Activated CD4-positive, alpha-beta memory T cell treated with anti-CD3 and anti-CD28 coated beads, Interleukin-2, amount 10 ng/mL, durations not matched to agents 7 days and 5 days (primary cell): ENCODE data around the gene PSMB5. TPM values are rescaled to one million over a fixed set of nuclear protein-coding genes. Genes with fewer than 3 reads are reported as not detected.

ENCODE experiments used
- CTCF ChIA-PET: fragments of 350-600 bp; sonication (Branson Sonifier 250); formaldehyde crosslinking; loops from one replicate; lab custom pipeline; 2021; ENCODE audit warnings: antibody characterized with exemption, inconsistent platforms; lab: Charles Lee
- POLR2A ChIA-PET: fragments of 350-600 bp; sonication (Branson Sonifier 250); formaldehyde crosslinking; loops from one replicate; lab custom pipeline; 2021; ENCODE audit warnings: antibody characterized with exemption; lab: Charles Lee
- DNase-seq: peaks from one replicate; pipeline ENCODE4 v3.0.0-alpha.2; 2020
- H3K27ac Mint-ChIP-seq: one replicate; pipeline ENCODE4 v1.8.0; 2021; ENCODE audit warnings: mild to moderate bottlenecking, mixed read lengths
- H3K27me3 Mint-ChIP-seq: one replicate; pipeline ENCODE4 v1.8.0; 2021; ENCODE audit warnings: mixed read lengths
- H3K36me3 Mint-ChIP-seq: one replicate; pipeline ENCODE4 v1.8.0; 2021; ENCODE audit warnings: low read depth, mixed read lengths
- H3K4me1 Mint-ChIP-seq: one replicate; pipeline ENCODE4 v1.8.0; 2021; ENCODE audit warnings: mixed read lengths
- H3K4me3 Mint-ChIP-seq: one replicate; pipeline ENCODE4 v1.8.0; 2021; ENCODE audit warnings: mild to moderate bottlenecking, mixed read lengths
- H3K9me3 Mint-ChIP-seq: one replicate; pipeline ENCODE4 v1.8.0; 2021; ENCODE audit warnings: mixed read lengths
- total RNA-seq, 2 experiments: library from RNA; stranded (reverse); gene quantifications; one replicate each; pipeline ENCODE4 v1.2.3, GENCODE V29; 2021

Gene PSMB5
- total RNA-seq, 2 experiments from 2014 or later: 55.0 to 57.5 TPM

DNA sequence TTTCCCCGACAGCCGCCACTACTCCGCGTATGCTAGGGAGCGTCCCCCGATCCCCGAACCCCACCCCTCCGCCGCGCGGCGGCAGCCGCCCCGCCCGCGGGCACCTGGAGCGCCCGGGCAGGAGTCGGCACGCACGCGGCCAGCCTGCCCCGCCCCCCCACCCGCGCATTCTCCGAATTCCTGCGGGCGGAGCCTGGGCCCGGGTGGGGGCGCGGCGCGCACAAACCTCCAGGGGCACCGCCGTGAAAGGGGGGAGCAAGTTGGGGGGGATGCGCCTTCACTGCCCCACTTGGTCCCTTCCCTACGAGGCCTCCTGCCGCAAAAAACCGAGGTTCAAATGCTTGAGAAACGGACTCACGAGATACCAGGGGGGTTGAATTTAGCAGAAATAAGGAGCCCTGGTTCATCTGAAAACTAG, 54.0 kb downstream of the PSMB5 start:
- peaks cover 31% of the 10 kb centered on the region for H3K27me3 Mint-ChIP-seq
- no peak overlapping the region for H3K27ac Mint-ChIP-seq
- peak overlapping the region; percentile 31 for H3K4me3 Mint-ChIP-seq
- H3K4me1 Mint-ChIP-seq: peaks cover 10% of the 10 kb centered on the region
- CTCF ChIA-PET: interaction anchor here (0.8 to 7.4 kb wide), 5 partner anchors 6 to 411 kb away, joined by 3 to 165 read pairs (median 3); partner anchors contain the start of genes ACIN1, C14orf119 and CDH24
- POLR2A ChIA-PET: interaction anchor here (1.4 to 4.6 kb wide), 3 partner anchors 24 to 51 kb away, joined by 3 to 23 read pairs (median 4); partner anchors contain the start of genes HAUS4 and PRMT5
- no peaks in the 10 kb centered on the region for H3K36me3 Mint-ChIP-seq
- H3K9me3 Mint-ChIP-seq: no peaks in the 10 kb centered on the region
- DNase-seq: no peak

DNA sequence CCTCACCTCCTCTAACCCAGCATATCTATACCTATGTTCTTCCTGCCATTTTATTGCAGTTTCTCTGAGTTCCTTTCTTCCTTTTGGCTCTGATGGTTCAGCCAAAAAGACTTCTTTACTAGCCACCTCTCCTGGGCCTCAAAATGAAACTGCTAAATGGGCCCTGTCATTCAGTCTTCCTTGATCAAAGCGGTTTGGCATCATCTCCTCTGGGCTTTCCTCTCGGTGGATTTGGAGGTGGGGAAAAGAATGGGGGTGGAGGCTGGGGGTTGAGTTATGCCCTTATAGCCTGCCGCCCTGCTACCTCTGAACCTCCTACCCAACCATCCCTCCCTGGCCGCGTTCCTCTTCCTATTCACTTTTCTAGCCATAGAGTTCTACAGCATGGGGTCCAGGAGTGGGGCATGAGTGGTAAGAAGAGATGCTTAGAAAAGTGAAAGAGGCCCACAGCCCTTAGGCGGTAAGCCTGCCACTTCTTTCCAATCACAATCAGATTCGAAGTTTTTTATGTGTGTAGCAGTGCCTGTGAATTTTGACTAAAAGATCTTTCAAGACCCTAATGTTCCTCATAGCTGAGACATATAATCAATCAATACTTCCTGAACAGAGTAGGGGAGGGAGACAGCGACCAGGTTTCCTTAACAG, 54.8 kb downstream of the PSMB5 start:
- H3K4me1 Mint-ChIP-seq: peaks cover 10% of the 10 kb centered on the region
- no peak for DNase-seq
- peaks cover 31% of the 10 kb centered on the region for H3K27me3 Mint-ChIP-seq
- H3K27ac Mint-ChIP-seq: no peak overlapping the region
- CTCF ChIA-PET: interaction anchor here (0.8 kb wide), 1 partner anchor 78 kb away, joined by 3 read pairs; the partner anchor contains the start of gene CDH24
- POLR2A ChIA-PET: interaction anchor here (4.6 kb wide), 1 partner anchor 27 kb away, joined by 23 read pairs; no protein-coding TSS in a partner anchor
- no peaks in the 10 kb centered on the region for H3K36me3 Mint-ChIP-seq
- H3K9me3 Mint-ChIP-seq: no peaks in the 10 kb centered on the region
- no peak overlapping the region for H3K4me3 Mint-ChIP-seq

DNA sequence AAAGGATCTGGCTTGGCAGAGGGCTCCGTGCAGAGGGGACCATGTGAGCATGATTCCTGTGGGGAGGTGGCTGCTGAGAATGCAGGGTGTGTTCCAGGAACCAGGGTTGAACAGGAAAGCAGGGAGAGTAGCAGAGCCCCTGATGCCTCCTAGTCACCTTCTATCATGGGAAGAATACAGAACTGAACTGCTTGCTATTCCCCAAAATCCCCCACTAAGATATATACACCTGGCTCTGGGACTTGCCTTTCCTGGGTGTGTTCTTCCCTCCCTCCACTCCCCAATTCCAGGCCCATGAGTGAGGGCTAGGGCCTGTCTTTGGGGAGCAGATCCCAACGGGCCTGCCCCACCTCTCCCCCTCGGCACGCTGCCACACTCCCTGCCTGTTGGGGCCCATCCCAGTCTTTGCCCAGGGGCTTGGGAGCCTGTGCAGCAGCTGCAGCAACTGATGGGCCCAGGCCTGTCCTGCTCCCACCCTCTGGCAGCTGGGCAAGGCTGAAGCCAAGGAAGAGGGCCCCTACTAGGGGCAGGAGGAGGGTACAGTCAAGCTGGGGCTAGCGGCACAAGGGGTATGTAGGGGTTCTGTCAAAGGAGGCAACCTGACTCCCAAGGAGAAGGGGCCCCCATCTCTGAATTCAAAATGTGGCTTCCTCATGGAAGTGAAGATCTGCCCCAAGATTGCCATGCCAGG, 55.6 kb downstream of the PSMB5 start:
- Mint-ChIP-seq H3K27ac (no peak overlapping the region), H3K4me3 (no peak overlapping the region), H3K36me3 (no peaks in the 10 kb centered on the region), H3K9me3 (no peaks in the 10 kb centered on the region), H3K27me3 (peaks cover 31% of the 10 kb centered on the region), H3K4me1 (peaks cover 10% of the 10 kb centered on the region)
- ChIA-PET CTCF (no interaction called here), POLR2A (interaction anchor here (4.6 kb wide), 1 partner anchor 28 kb away, joined by 23 read pairs; no protein-coding TSS in a partner anchor)
- no peak for DNase-seq

DNA sequence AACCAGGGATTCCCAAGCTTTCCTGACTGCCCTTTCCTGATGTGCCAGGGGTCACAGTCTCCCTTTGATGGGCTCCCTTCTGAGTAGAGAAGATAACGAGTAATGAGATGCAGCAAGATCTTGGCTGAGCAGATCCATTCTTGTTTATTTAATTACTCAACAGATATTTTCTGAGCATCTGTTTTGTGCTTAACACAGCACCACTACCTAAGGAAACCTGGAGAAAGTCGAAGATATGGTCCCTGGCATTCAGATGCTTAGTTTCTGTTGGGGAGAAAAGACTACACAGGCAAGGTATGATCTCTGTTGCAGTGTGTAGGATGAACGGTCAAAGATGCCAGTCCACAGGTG, 56.2 kb downstream of the PSMB5 start:
- Mint-ChIP-seq H3K27ac (no peak overlapping the region), H3K9me3 (no peaks in the 10 kb centered on the region), H3K36me3 (no peaks in the 10 kb centered on the region), H3K27me3 (peaks cover 31% of the 10 kb centered on the region), H3K4me1 (peaks cover 10% of the 10 kb centered on the region), H3K4me3 (no peak overlapping the region)
- DNase-seq: no peak
- POLR2A ChIA-PET: no interaction called here
- CTCF ChIA-PET: interaction anchor here (8.7 kb wide), 1 partner anchor 6 kb away, joined by 165 read pairs; the partner anchor contains the start of gene AJUBA

DNA sequence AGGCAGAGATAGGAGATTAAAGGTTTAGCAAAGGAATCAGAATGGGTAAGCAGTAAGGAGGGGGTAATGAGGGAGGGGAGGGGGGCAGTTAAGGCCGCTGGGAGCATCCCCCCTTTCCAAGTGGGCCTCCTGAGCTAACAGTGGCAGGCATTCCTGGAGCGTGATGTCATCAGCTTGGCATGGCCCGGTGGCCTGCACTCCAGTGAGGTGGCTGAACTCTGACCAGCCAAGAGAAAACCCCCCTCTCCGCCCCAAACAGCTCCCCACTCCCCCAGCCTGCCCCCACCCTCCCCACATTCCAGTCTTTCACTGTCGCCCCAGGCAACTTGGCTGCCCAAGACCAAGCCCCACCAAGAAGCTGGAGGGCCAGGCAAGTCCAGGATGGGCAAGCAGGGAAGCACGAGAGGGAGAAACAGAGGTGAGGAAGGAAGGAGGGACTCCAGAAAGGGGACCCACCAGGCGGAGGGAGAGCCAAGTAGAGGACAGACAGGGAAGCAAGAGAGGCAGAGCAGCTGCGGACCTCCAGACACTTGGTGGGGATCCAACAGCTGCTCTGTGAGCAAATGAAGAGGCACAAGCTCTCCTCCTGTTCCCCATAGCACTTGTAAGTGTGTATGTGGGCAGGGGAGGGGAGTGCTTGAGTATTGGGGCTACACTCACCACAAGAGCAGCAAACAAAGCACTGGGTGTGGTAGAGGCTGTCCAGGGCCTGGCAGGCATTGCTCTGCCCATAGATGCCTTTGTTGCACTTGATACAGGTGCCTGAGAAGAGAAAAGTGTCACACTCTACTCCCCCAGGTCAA, 56.8 kb downstream of the PSMB5 start:
- Mint-ChIP-seq H3K27ac (no peak overlapping the region), H3K9me3 (no peaks in the 10 kb centered on the region), H3K36me3 (no peaks in the 10 kb centered on the region), H3K27me3 (peaks cover 31% of the 10 kb centered on the region), H3K4me3 (no peak overlapping the region), H3K4me1 (peaks cover 10% of the 10 kb centered on the region)
- ChIA-PET CTCF (interaction anchor here (1.9 to 8.7 kb wide), 3 partner anchors 7 to 407 kb away, joined by 5 to 165 read pairs (median 17); partner anchors contain the start of gene AJUBA), POLR2A (interaction anchor here (1.0 kb wide), 1 partner anchor 58 kb away, joined by 3 read pairs; no protein-coding TSS in a partner anchor)
- no peak for DNase-seq

DNA sequence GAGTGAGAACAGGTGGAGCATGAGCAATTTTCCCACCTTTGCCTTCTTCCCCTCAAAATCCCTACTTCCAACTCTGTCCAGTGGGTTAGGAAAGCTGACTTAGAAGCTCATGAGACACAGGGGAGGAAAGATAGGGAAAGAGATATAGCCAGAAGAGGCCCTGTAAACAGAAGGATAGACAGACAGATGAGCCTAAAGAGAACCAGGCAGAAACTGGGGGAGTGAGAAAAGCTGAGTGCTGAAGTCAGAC, 57.3 kb downstream of the PSMB5 start:
- H3K36me3 Mint-ChIP-seq: no peaks in the 10 kb centered on the region
- no peak for DNase-seq
- H3K27ac Mint-ChIP-seq: no peak overlapping the region
- POLR2A ChIA-PET: interaction anchor here (1.0 kb wide), 1 partner anchor 58 kb away, joined by 3 read pairs; no protein-coding TSS in a partner anchor
- H3K4me3 Mint-ChIP-seq: no peak overlapping the region
- H3K9me3 Mint-ChIP-seq: no peaks in the 10 kb centered on the region
- peaks cover 31% of the 10 kb centered on the region for H3K27me3 Mint-ChIP-seq
- H3K4me1 Mint-ChIP-seq: peaks cover 10% of the 10 kb centered on the region
- CTCF ChIA-PET: interaction anchor here (1.9 to 8.7 kb wide), 3 partner anchors 7 to 407 kb away, joined by 5 to 165 read pairs (median 17); partner anchors contain the start of gene AJUBA

DNA sequence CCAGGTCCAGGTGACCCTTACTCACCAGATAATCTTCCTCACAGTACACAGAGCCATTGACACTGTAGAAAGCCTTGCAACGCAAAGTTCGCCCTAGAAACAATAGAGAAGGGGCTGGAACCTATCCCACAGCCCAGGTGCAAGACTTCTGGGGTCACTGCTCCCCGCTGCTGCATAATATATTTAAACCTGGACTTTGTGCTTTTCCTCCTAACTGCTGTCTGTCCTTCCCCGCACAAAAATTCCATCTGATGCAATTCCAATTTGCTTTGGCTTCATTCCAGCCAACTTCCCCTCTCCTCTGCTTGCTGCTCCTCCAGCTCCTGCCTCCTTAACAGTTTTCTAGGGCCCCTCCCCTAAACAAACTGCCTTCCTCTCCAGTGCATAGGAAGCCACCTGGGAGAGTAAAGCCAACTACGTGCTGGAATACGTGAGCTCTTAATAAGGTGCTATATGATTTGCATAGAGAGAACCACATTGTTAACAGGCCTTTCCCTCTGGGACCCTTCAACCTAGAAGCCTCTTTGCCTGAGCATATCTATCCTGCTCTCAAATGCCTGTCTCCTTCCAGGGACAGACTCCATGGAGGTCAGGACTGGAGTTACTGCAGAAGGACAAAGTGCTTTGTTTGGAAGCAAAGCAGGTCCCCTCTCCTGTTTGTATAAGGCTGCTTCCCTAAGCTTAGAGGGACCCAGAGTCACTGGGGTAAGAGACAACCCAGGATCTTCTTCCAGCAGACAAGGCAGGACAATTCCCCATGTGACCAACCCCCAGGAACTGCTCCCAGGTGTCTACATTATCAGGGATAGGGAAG, 57.9 kb downstream of the PSMB5 start:
- H3K9me3 Mint-ChIP-seq: no peaks in the 10 kb centered on the region
- POLR2A ChIA-PET: interaction anchor here (1.0 kb wide), 1 partner anchor 57 kb away, joined by 3 read pairs; no protein-coding TSS in a partner anchor

More for the DNA sequence above, 57.9 kb downstream of the PSMB5 start:
- peaks cover 31% of the 10 kb centered on the region for H3K27me3 Mint-ChIP-seq
- CTCF ChIA-PET: interaction anchor here (1.1 to 8.7 kb wide), 4 partner anchors 8 to 406 kb away, joined by 3 to 165 read pairs (median 11); partner anchors contain the start of genes AJUBA and CDH24
- no peak for DNase-seq
- no peaks in the 10 kb centered on the region for H3K36me3 Mint-ChIP-seq
- no peak overlapping the region for H3K4me3 Mint-ChIP-seq
- no peak overlapping the region for H3K27ac Mint-ChIP-seq
- peaks cover 8% of the 10 kb centered on the region for H3K4me1 Mint-ChIP-seq

Other genes with a start within 250 kb of the PSMB5 start
- gene SLC7A7, start 219.5 kb downstream of the PSMB5 start, total RNA-seq: under 1 TPM; 0.38 to 0.60 TPM
- gene MRPL52, start 205.0 kb downstream of the PSMB5 start, total RNA-seq: 100 to 1,000 TPM; 108 to 119 TPM
- 1 to 10 TPM; 1.9 to 2.9 TPM for gene MMP14, start 198.3 kb downstream of the PSMB5 start, total RNA-seq
- 10 to 100 TPM; 88.5 to 98.6 TPM for gene LRP10, start 163.2 kb downstream of the PSMB5 start, total RNA-seq
- gene REM2, start 151.7 kb downstream of the PSMB5 start, total RNA-seq: 1 to 10 TPM in 1 of 2 experiments, under 1 TPM in 1; 0.98 to 1.2 TPM
- 10 to 100 TPM; 71.8 to 73.5 TPM for gene RBM23, start 115.8 kb downstream of the PSMB5 start, total RNA-seq
- gene PRMT5, start 105.5 kb downstream of the PSMB5 start, total RNA-seq: 10 to 100 TPM; 46.3 to 49.8 TPM
- gene HAUS4, start 77.8 kb downstream of the PSMB5 start, total RNA-seq: 10 to 100 TPM; 60.2 to 66.5 TPM
- 1 to 10 TPM; 1.2 to 1.3 TPM for gene AJUBA, start 52.3 kb downstream of the PSMB5 start, total RNA-seq
- 10 to 100 TPM in 1 of 2 experiments, 1 to 10 TPM in 1; 9.4 to 10.4 TPM for gene C14orf93, start 24.8 kb downstream of the PSMB5 start, total RNA-seq
- not detected for gene PSMB11, start 7.3 kb upstream of the PSMB5 start, total RNA-seq
- 1 to 10 TPM; 1.6 to 2.0 TPM for gene CDH24, start 22.6 kb upstream of the PSMB5 start, total RNA-seq
- gene ACIN1, start 60.2 kb upstream of the PSMB5 start, total RNA-seq: 100 to 1,000 TPM; 166 to 167 TPM
- 10 to 100 TPM; 49.2 to 55.5 TPM for gene C14orf119, start 60.6 kb upstream of the PSMB5 start, total RNA-seq
- gene CIROP, start 70.1 kb upstream of the PSMB5 start, total RNA-seq: not detected
- under 1 TPM; 0.25 to 0.83 TPM for gene CEBPE, start 84.4 kb upstream of the PSMB5 start, total RNA-seq
- under 1 TPM; 0.76 to 0.93 TPM for gene SLC7A8, start 148.8 kb upstream of the PSMB5 start, total RNA-seq
- not detected for gene RNF212B, start 203.0 kb upstream of the PSMB5 start, total RNA-seq